Sigmoid colon (tissue), 4 donors: ENCODE measurements around the gene SETBP1.

Experiments used
- CTCF ChIP-seq, 4 experiments: fragments of 450-650 bp in 3 of 4; fragments of 200-600 bp in 1 of 4; IDR thresholded peaks; one replicate each; pipeline ENCODE4 v1.5.1; 2016 to 2019; ENCODE audit warnings: antibody characterized with exemption in 4 of 4, mild to moderate bottlenecking in 3 of 4, moderate library complexity in 2 of 4
- POLR2A ChIP-seq, 2 donors: fragments of 450-650 bp; IDR thresholded peaks; one replicate each; pipeline ENCODE4 v1.6.1; 2016; ENCODE audit warnings: antibody characterized with exemption in 2 of 2, mild to moderate bottlenecking in 2 of 2, moderate library complexity in 2 of 2
- POLR2AphosphoS5 ChIP-seq, 4 donors: sonication (generic); formaldehyde crosslinking; IDR thresholded peaks; one replicate each; pipeline ENCODE4 v1.6.1; 2017; ENCODE audit warnings: antibody characterized with exemption in 4 of 4

DNA sequence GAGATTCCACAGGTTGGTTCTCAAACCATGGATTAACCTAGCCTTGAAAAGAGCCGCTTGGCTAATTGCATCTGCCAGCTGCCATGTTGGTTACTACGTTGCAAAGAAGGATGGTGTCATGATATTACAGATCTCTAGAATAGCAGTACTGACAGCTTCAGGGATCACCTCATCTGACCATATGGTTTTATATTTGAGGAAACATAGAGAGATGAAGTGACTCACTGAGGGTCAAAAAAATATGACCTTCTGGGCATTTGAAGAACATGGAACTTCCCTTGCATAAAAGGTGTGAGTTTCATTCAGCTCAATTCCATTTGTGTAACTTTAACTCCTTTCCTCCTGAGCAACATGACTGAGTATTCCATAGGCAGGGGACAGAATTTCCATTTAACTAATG, 242.3 kb downstream of the SETBP1 start:
- TF ChIP-seq CTCF (IDR thresholded peaks at IDR 0.05) (no peak), POLR2A (IDR thresholded peaks at IDR 0.05) (no peak), POLR2AphosphoS5 (IDR thresholded peaks at IDR 0.05) (no peak)
